Dermis blood vessel endothelial cell (primary cell): Measurements from ENCODE around the gene CST9. TPM values are rescaled to one million over a fixed set of nuclear protein-coding genes. Genes with fewer than 3 reads are reported as not detected.

Experiments
- total RNA-seq: library from RNA; depleted of rRNA; stranded (reverse); fragments of >200 nt; gene quantifications from 2 replicates; pipeline ENCODE4 v1.2.3, GENCODE V29; 2014

Gene CST9
- total RNA-seq, 1 donor from 2014 or later = not detected

Other genes with a start within 250 kb of the CST9 start
- 19.1 and 31.5 TPM in 2 replicates for gene GZF1, start 243.7 kb downstream of the CST9 start, total RNA-seq
- 8.2 and 12.1 TPM in 2 replicates for gene NAPB, start 184.4 kb downstream of the CST9 start, total RNA-seq
- not detected in 2 replicates for gene CSTL1, start 166.2 kb downstream of the CST9 start, total RNA-seq
- not detected in 2 replicates for gene CST11, start 153.0 kb downstream of the CST9 start, total RNA-seq
- not detected in 2 replicates for gene CST8, start 114.8 kb downstream of the CST9 start, total RNA-seq
- gene CST9L, start 37.4 kb downstream of the CST9 start, total RNA-seq = not detected in 2 replicates
- gene CST3, start 32.0 kb upstream of the CST9 start, total RNA-seq = 268 and 284 TPM in 2 replicates
- not detected in 2 replicates for gene CST4, start 83.1 kb upstream of the CST9 start, total RNA-seq
- gene CST1, start 145.0 kb upstream of the CST9 start, total RNA-seq = 0.19 TPM in 1 of 2 replicates, not detected in the other
- gene CST2, start 220.8 kb upstream of the CST9 start, total RNA-seq = not detected in 2 replicates